Cardiac fibroblast (primary cell): ENCODE measurements around the gene JARID2.

ENCODE experiments used
- DNase-seq, 2 donors: peaks; one replicate each; pipeline versions ENCODE4 v3.0.0 to v3.0.0-alpha.2; 2010; ENCODE audit warnings: low read depth in 2 of 2
- H3K4me3 ChIP-seq, 2 donors: replicated peaks in 1 of 2; 1 replicate in 1 of 2; 2 replicates in 1 of 2; pipeline ENCODE4 v1.5.1; 2011; ENCODE audit warnings: low read depth in 2 of 2, low read length in 2 of 2, mild to moderate bottlenecking in 2 of 2, moderate library complexity in 1 of 2
- CTCF ChIP-seq: IDR thresholded peaks from one replicate; pipeline ENCODE4 v1.5.1; 2011; ENCODE audit warnings: low read depth, mild to moderate bottlenecking, low read length, inconsistent platforms

JARID2 gene

GRCh38 chr6:15441215-15441868 is 195.5 kb downstream of the JARID2 start:
- TF ChIP-seq CTCF = peak; percentile 80
- no peak overlapping the region for H3K4me3 ChIP-seq
- peak; percentile 86 to 87 for DNase-seq

DNA sequence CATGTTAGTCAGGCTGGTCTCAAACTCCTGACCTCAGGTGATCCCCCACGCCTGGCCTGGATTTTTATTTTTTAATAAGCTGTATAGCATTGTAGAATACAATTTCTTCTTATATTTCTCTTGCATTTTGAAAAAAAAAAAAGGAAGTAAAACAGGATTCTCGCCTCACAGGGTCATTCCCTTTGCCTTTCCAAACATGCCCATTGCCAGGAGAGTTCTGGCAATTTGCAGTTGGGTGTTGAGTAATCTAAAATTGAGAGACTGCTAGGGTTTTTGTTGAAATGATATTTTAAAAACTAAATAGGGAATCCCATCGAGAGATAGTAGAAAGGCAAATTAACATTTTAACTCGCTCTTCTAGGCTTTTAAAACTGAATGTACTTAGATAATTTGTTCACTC is 196.1 kb downstream of the JARID2 start:
- no peak for TF ChIP-seq CTCF
- DNase-seq = no peak
- no peak overlapping the region for H3K4me3 ChIP-seq

GRCh38 chr6:15442467-15442866 is 196.6 kb downstream of the JARID2 start:
- TF ChIP-seq CTCF = no peak
- H3K4me3 ChIP-seq = no peak overlapping the region
- no peak for DNase-seq

GRCh38 chr6:15443119-15443830 is 197.4 kb downstream of the JARID2 start:
- DNase-seq = peak; percentile 83 to 88
- no peak overlapping the region for H3K4me3 ChIP-seq
- TF ChIP-seq CTCF = no peak

GRCh38 chr6:15444081-15444731 is 198.3 kb downstream of the JARID2 start:
- H3K4me3 ChIP-seq = no peak overlapping the region
- DNase-seq = no peak
- TF ChIP-seq CTCF = no peak

GRCh38 chr6:15444881-15445280 is 199.0 kb downstream of the JARID2 start:
- no peak for DNase-seq
- TF ChIP-seq CTCF = no peak
- no peak overlapping the region for H3K4me3 ChIP-seq
